SU-DHL-6 (cell line): ENCODE data around the gene TOM1L2.
A peak's percentile ranks its signal among the peaks of the same experiment; 100 is the strongest.

Experiments
- H2AFZ ChIP-seq: fragments of 200-600 bp; sonication (generic); 2 replicates; pipeline ENCODE4 v1.6.1; 2014; ENCODE audit warnings: low read depth, mild to moderate bottlenecking, moderate library complexity, mixed read lengths, antibody characterized with exemption, low read length; ENCODE audit not compliant: severe bottlenecking
- H3F3A ChIP-seq: fragments of 200-600 bp; shearing (Covaris generic); 2 replicates; pipeline ENCODE4 v1.6.0; 2016; ENCODE audit warnings: antibody characterized with exemption, mild to moderate bottlenecking; ENCODE audit not compliant: insufficient read depth
- H3K27ac ChIP-seq: fragments of 200-600 bp; sonication (generic); 2 replicates; pipeline ENCODE4 v1.5.1; 2016; ENCODE audit warnings: low read depth, mild to moderate bottlenecking, low read length, moderate library complexity, mixed read lengths
- H3K27me3 ChIP-seq: fragments of 200-600 bp; sonication (generic), shearing (Covaris generic); 2 replicates; pipeline ENCODE4 v1.6.0; 2014; ENCODE audit warnings: mild to moderate bottlenecking, low read length
- H3K36me3 ChIP-seq: fragments of 200-600 bp; sonication (generic); 2 replicates; pipeline ENCODE4 v1.6.1; 2014; ENCODE audit warnings: mild to moderate bottlenecking, low read length, mixed read lengths
- H3K4me2 ChIP-seq: fragments of 300-600, 200-600 bp; shearing (Covaris generic), sonication (generic); 2 replicates; pipeline ENCODE4 v1.6.0; 2014; ENCODE audit warnings: low read length, low read depth, mild to moderate bottlenecking; ENCODE audit not compliant: poor library complexity, severe bottlenecking
- H3K4me3 ChIP-seq: fragments of 200-600 bp; sonication (generic); 2 replicates; pipeline ENCODE4 v1.5.1; 2014; ENCODE audit warnings: antibody characterized with exemption, low read length, mild to moderate bottlenecking, mixed read lengths; ENCODE audit not compliant: insufficient read depth, poor library complexity, severe bottlenecking
- H3K79me2 ChIP-seq: fragments of 200-600 bp; sonication (generic); 2 replicates; pipeline ENCODE4 v1.6.1; 2014; ENCODE audit warnings: mild to moderate bottlenecking, low read length, moderate library complexity; ENCODE audit not compliant: insufficient read depth
- H3K9ac ChIP-seq: fragments of 200-600 bp; sonication (generic); 2 replicates; pipeline ENCODE4 v1.7.0; 2014; ENCODE audit warnings: mild to moderate bottlenecking, low read length
- H3K9me2 ChIP-seq: fragments of 200-600 bp; sonication (generic); replicated peaks from 2 replicates; pipeline ENCODE4 v1.6.1; 2014; ENCODE audit warnings: low read length; ENCODE audit not compliant: insufficient read depth
- H3K9me3 ChIP-seq: fragments of 200-600 bp; sonication (generic); 2 replicates; pipeline ENCODE4 v1.6.1; 2014; ENCODE audit warnings: low read length, mixed read lengths; ENCODE audit not compliant: insufficient read depth
- H4K20me1 ChIP-seq: fragments of 200-600 bp; sonication (generic); 2 replicates; pipeline ENCODE4 v1.6.1; 2014; ENCODE audit warnings: low read depth, mild to moderate bottlenecking, antibody characterized with exemption, low read length, moderate library complexity, mixed read lengths
- CTCF ChIP-seq: fragments of 200-600 bp; sonication (generic); IDR thresholded peaks from one replicate; pipeline ENCODE4 v1.5.1; 2017; ENCODE audit warnings: antibody characterized with exemption, mild to moderate bottlenecking, low read length, moderate library complexity; ENCODE audit not compliant: insufficient read depth, poor library complexity, severe bottlenecking
- EZH2phosphoT487 ChIP-seq: fragments of 200-600 bp; sonication (generic), shearing (Covaris generic); conservative IDR thresholded peaks from 2 replicates; pipeline ENCODE4 v1.6.1; 2018; ENCODE audit warnings: mild to moderate bottlenecking, antibody characterized with exemption, low read length, moderate library complexity, mixed read lengths

Gene TOM1L2

DNA sequence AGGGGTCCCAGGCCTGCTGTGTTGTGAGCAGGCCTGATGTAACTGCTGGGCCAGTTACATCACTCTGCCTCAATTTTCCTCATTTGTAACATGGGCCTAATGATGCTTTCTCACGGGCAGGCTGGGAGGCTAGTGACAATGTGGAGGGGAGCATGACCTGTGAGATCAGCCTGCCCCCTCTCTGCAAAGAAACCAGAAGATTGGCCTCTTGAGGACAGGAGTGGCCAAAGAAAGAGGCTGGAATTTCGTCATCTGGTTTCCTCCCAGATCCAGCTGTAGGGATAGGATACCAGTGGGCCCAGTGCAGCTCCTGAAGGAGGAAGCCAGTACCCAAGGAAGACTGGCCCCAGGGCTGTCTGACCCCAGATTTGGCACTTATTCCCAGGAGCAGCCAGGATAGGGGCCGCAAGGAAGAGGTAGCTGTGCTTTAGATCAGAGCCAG is 134.8 kb downstream of the TOM1L2 start:
- H2AFZ ChIP-seq = no peak overlapping the region
- H3K4me2 ChIP-seq = peak overlapping the region; percentile 76
- H3K27me3 ChIP-seq = no peaks in the 10 kb centered on the region
- peak overlapping the region; percentile 89 for H3K9ac ChIP-seq
- H3K9me3 ChIP-seq = no peaks in the 10 kb centered on the region
- no peaks in the 10 kb centered on the region for H3K36me3 ChIP-seq
- no peaks in the 10 kb centered on the region for H3K9me2 ChIP-seq
- H3K79me2 ChIP-seq = peaks cover 24% of the 10 kb centered on the region
- H3K4me3 ChIP-seq = peak overlapping the region; percentile 80
- H3K27ac ChIP-seq = peak overlapping the region; percentile 69
- peaks cover 23% of the 10 kb centered on the region for H3F3A ChIP-seq
- no peaks in the 10 kb centered on the region for H4K20me1 ChIP-seq
- TF ChIP-seq CTCF (no peak), EZH2phosphoT487 (no peak)

DNA sequence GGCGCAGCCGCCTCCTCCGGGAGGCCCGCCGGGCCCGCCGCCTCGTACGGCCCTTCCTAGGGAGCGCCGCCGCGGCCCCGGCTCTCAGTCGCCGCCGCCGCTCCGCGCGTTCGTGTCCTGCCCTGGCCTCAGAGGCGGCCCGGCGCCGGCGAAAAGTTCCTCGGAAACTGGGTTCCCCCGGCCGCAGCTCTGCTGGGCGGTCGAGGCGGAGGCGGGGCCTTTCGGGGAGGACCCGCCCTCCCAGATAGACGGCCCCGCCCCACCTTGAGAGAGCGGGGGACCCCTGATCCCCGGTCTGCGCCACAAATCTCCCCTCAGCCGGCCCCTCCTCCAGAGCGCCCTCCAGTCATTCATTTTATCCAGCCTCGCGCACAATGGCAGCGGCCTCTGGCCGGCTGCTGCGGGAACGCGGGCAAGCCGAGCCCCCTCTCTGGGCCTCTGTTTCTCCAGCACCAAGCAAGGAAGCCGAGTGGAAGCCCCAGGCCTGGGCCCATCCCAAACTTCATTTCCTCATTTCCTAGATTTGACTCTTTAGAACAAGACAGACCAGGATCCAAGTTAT is 135.3 kb downstream of the TOM1L2 start, which contains the start of gene SREBF1:
Gene SREBF1 (minus strand): TSS at position 169 of the 562 bp plus-strand sequence. CDS start 169 bp downstream, outside the sequence.
- Histone ChIP-seq H3K27me3 (no peaks in the 10 kb centered on the region), H3F3A (peaks cover 23% of the 10 kb centered on the region), H3K4me3 (peak within 1 kb of the TSS; percentile 80), H3K9me3 (no peaks in the 10 kb centered on the region), H3K9ac (peak within 1 kb of the TSS; percentile 89), H3K79me2 (peaks cover 29% of the 10 kb centered on the region), H3K36me3 (no peaks in the 10 kb centered on the region), H3K4me2 (peak within 1 kb of the TSS; percentile 76), H3K27ac (peak within 1 kb of the TSS; percentile 69), H3K9me2 (no peaks in the 10 kb centered on the region), H2AFZ (peak within 1 kb of the TSS; percentile 39), H4K20me1 (no peaks in the 10 kb centered on the region)
- TF ChIP-seq EZH2phosphoT487 (no peak), CTCF (no peak)

DNA sequence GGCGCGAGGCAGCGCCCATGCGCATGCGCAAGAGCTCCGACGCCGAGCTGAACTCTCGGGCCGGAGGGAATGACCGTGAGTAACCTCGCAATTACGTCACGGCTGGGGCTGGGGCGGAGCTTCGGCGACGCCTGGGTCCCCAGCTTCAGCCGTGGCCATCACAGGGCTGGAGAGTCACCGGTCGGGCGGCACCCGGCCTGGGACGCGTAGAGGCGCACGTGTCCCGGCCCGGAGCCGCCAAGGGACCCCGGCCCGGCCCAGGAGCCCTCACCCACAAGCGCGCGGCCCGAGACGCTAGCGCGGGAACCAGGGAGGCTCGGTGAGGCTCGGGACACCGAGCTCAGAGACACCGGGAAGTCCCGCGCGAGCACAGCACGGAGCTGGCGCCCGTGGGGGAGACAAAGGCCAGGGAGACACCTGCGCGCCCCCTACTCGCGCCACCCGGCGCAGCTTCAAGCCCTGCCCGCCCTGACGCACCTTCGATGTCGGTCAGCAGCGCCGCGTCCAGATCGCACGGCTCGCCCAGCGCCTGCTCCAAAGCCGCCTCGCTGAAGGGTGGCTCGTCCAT is 135.9 kb downstream of the TOM1L2 start:
- Histone ChIP-seq H3F3A (peaks cover 23% of the 10 kb centered on the region), H2AFZ (peak overlapping the region; percentile 39), H3K4me3 (peak overlapping the region; percentile 80), H3K9me3 (no peaks in the 10 kb centered on the region), H3K27me3 (no peaks in the 10 kb centered on the region), H3K4me2 (peak overlapping the region; percentile 76), H3K9me2 (no peaks in the 10 kb centered on the region), H3K36me3 (no peaks in the 10 kb centered on the region), H3K79me2 (peaks cover 35% of the 10 kb centered on the region), H4K20me1 (no peaks in the 10 kb centered on the region), H3K27ac (peak overlapping the region; percentile 69), H3K9ac (peak overlapping the region; percentile 89)
- TF ChIP-seq EZH2phosphoT487 (no peak), CTCF (no peak)
